Astrocyte of the spinal cord (primary cell): ENCODE data around the gene TMEM129.

ENCODE experiments used
- DNase-seq: peaks from one replicate; pipeline ENCODE4 v3.0.0; 2011; ENCODE audit warnings: low read depth, low spot score
- H3K4me3 ChIP-seq: 2 replicates; pipeline ENCODE4 v1.5.1; 2011; ENCODE audit warnings: low read depth, mild to moderate bottlenecking, low read length, moderate library complexity
- in situ Hi-C: cut with HindIII; loops from 2 replicates; pipeline ENCODE4 v1.10.0; 2017; ENCODE audit warnings: low sequenced_read_pairs
- TF ChIP-seq, protein P1 (sequence below): IDR thresholded peaks from 2 replicates; pipeline ENCODE4 v1.5.1; 2012; ENCODE audit warnings: low read depth, mild to moderate bottlenecking, low read length, inconsistent platforms

The TMEM129 gene

DNA sequence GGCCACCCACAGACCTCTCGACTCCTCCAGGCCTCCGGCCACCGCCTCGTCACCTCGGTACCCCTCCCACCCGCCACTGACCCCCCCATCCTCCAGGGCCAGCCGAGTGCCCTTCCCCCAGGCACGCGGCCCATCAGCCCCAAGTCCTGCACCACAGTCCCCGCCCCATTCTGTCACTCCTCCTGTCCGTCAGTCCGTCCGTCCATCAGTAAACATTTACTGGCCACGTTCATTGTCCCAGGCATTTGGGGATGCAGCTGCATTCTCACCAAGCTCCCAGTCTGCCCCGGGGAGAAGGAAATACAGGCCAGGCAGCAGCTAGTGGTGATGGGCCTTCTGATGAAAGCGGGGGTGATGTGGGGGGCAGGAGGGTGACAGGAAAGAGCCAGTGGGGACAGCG, 36.7 kb upstream of the TMEM129 start:
- H3K4me3 ChIP-seq, result no peak overlapping the region
- in situ Hi-C loops, result no loop called here
- TF ChIP-seq, protein P1, sequence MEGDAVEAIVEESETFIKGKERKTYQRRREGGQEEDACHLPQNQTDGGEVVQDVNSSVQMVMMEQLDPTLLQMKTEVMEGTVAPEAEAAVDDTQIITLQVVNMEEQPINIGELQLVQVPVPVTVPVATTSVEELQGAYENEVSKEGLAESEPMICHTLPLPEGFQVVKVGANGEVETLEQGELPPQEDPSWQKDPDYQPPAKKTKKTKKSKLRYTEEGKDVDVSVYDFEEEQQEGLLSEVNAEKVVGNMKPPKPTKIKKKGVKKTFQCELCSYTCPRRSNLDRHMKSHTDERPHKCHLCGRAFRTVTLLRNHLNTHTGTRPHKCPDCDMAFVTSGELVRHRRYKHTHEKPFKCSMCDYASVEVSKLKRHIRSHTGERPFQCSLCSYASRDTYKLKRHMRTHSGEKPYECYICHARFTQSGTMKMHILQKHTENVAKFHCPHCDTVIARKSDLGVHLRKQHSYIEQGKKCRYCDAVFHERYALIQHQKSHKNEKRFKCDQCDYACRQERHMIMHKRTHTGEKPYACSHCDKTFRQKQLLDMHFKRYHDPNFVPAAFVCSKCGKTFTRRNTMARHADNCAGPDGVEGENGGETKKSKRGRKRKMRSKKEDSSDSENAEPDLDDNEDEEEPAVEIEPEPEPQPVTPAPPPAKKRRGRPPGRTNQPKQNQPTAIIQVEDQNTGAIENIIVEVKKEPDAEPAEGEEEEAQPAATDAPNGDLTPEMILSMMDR, result no peak
- DNase-seq, result no peak

DNA sequence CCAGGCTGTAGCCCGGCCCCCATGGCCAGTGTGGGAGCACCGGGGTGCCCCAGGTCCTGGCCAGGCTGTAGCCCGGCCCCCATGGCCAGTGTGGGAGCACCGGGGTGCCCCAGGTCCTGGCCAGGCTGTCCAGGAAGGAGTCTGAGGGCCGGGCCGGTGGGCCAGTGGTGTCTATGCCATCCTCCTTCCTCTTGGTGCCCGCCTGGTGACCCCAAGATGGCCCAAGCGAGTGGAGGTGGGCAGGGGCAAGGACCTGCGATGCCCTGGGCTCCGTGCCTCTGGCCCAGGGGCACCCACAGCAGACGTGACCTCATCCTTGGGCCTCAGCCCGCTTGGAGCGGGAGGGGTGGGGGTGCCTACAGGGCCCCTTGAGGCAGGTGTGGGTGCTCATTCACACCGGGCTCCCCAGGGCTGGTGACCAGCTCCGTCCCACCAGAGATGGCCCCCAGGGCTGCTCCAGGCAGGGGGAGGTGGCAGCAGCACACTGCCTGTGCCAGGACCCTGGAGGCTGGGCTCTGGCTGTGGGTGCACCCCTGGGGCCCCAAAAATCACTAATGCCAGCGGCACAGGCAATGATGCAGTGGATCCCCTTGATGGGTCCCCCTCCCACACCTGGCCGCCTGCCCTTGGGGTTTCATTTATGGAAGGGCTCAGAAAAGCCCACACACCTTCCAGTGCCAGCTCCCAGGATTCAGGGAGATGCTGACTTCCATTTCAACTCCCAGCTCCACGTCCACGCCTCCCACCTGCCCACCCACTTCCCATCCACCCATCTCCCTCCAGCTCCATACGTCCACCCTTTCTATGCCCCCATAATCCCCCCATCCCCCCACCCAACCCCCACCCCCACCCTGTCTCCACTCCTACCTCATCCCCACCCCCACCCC, 36.0 kb upstream of the TMEM129 start:
- in situ Hi-C loops, result no loop called here
- DNase-seq, result no peak
- H3K4me3 ChIP-seq, result no peak overlapping the region
- TF ChIP-seq, protein P1, result no peak

DNA sequence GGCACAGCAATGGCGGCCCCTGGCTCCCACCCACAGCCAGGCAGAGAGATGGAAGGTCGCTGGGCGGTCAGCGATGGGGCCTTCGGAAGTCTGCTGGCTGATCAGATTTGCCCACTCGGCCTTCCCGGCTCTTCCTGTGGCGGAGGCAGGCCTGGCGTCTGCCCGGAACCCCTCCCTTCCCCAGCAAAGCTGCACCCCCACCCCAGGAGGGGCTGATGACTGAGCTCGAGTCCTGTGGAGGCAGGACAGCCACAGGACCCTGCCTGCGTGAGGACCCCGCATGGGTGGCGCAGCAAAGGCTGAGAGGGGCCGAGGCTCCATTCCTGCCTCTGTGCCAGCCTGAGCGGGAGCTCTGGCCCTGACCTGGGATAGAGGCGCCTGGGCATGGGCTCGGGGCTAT, 35.0 kb upstream of the TMEM129 start:
- no peak for DNase-seq
- in situ Hi-C loops, result no loop called here
- H3K4me3 ChIP-seq, result no peak overlapping the region
- TF ChIP-seq, protein P1, result no peak

DNA sequence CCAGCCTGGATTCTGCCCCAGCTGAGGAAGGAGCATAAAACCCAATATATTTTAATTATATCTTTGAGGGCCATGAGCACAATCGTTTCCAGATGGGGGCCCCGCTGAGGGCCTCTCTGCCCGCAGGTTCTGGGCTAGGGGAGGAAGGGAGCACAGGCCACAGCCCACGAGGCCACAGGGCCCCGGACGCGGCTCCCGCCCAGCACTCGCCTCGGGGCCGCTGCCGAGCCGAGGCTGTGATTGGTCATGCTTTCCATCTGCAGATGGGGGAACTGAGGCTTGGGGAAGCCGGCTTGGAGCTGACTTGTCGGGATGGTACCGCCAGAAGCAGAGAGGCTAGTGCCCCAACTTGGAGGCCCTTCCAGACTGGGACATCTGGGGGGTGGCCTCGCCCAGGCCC, 34.2 kb upstream of the TMEM129 start:
- no peak for DNase-seq
- in situ Hi-C loops, result no loop called here
- H3K4me3 ChIP-seq, result no peak overlapping the region
- TF ChIP-seq, protein P1, result no peak

DNA sequence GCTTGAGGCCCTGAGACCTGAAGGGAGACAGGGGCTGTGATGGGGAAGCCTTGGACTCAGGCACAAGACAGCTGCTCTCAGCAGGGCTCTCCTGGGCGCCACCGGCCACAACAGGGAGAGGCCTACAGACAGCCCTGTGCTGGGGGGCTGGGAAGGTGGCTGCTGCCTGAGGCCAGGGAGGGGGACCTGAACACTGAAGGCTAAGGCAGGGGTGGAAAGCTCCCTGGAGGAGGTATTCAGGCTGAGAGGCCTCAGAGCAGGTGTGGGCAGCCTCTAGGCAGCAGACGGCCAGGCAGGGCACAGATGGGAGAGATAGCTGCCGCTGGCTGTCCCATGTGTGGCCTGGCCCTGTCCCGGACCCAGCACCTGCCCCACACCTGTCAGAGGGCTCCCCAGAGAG, 33.2 kb upstream of the TMEM129 start:
- in situ Hi-C loops, result no loop called here

DNA sequence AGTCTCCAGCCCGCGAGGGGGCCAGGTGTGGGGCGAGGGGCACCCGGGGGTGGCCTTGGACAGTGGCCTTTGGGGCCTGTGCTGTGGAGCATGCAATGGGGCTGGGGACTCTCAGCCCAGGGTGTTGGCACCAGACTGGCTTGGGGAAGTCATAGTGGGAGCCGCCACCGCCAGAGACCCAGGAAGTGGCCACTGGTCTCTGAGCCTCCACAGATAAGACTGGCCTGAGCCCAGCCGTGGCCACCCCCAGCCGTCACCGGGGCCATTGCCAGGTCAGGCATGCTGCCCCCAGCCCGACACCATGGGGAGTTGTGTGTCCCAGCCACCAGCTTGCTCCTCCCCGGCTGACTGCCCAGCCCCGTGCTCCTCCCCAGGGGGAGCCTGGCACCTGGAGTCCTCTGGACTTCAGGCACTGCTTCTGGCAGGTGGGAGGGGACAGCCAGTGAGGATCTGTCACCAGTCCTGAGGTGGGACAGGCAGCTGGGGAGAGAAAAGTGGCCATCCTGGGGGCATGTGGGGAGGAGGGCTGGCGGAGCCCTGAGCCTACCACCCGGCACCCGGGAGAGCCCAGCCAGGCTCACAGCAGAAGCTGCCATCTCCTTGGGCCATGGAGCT, 32.7 kb upstream of the TMEM129 start:
- H3K4me3 ChIP-seq, result no peak overlapping the region
- no peak for DNase-seq
- in situ Hi-C loops, result no loop called here
- TF ChIP-seq, protein P1, result no peak

More for the DNA sequence above, 33.2 kb upstream of the TMEM129 start:
- TF ChIP-seq, protein P1, result no peak
- no peak overlapping the region for H3K4me3 ChIP-seq
- DNase-seq, result no peak
